Stimulated activated CD8-positive, alpha-beta memory T cell treated with anti-CD3 and anti-CD28 coated beads, Interleukin-4, amount 100 ng/mL, for 4 hours (primary cell): Measurements from ENCODE around the gene ARHGAP31.
"Not testable (repeated sequence)": the region's sequence is repeated elsewhere in the genome, so short reads cannot be mapped to it uniquely, and the experiment has no call there.

ENCODE experiments used
- DNase-seq, 2 donors: peaks; one replicate each; pipeline ENCODE4 v3.0.0-alpha.2; 2020; ENCODE audit warnings: low read depth in 2 of 2, low spot score in 1 of 2

ARHGAP31 gene

DNA sequence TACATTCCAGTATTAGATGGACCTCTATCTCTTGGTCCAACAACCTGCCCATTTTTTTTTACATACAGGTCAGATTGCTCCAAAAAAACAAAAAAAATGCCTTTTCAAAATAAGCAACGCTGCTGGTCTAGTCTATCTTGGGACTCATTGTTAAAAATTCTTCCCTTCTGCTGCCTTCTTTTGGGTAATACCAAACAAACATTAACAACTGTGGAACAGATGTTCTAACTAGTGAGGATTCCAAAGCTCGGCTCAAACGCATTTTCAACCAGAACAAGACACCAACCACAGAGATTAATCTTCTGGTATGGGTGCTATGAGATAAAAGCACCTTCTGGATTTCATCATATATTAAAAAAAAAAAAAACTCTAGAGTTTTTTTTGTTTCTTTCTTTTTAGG, 24.7 kb downstream of the ARHGAP31 start:
- DNase-seq, result no peak

DNA sequence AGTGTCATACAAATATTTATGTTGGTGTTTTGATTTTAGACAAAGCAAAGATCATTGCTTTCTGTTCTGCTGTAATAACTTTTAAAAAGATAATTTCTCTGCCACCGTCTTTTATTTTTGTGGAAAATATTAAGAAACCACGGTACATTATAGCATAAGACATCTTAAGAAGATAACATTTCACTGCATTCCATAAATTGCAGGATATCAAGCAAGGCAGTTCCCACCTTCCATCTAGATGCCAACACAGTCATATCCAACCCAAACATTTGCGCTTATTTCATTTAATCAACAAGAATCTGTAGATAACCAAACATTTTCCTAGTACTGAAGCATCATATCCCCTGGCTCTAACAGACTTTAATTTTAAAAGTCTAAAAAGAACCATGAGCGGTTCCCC, 25.1 kb downstream of the ARHGAP31 start:
- no peak for DNase-seq

DNA sequence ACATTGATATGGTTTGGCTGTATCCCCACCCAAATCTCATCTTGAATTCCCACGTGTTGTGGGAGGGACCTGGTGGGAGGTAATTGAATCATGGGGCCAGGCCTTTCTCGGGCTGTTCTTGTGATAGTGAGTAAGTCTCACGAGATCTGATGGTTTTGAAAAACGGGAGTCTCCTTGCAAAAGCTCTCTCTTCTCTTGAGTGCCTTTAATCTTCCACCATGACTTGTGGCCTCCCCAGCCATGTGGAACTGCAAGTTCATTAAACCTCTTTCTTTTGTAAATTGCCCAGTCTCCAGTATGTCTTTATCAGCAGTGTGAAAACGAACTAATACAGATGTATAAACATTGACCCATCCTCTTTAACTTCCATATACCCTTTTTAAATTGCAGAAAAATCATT, 26.6 kb downstream of the ARHGAP31 start:
- DNase-seq, result not testable (repeated sequence)

DNA sequence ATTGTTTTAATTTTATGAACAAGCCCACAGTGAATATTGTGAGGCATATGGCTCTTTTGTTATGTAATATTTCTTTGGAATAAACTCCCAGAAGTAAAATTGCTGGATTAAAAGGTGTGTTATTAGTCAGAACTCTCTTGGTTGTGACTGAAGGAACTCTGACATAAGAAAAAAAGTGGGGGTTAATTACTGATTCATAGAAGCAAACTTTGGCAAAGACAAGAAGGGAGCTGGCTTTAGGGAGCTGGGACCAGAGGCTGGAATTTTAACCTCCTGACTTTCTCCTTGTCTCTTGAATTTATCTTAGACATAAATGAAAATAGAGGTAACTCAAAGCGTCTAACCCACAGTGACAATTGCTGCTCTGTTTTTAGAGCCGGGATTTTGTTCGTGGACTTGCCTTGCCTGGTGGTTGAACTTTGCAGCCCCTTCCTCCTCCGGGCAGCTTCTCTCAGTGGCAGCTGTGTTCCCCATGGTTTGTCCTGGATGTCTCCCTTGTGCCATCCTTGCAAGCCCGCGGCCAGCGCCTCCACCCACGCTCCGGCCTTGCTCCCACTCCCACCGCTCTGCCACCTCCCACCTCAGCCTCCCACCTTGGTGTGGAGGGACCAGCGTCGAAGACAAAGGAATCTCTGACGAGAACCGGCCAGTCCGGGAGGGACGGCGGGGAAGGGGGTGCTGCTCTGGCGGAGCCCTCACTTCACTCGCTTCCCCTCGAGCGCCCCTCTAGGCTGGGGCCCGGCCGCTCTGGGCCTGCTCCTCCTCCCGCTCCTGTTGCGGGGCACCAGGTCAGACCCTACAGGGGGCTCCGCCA, 28.0 kb downstream of the ARHGAP31 start:
- no peak for DNase-seq

DNA sequence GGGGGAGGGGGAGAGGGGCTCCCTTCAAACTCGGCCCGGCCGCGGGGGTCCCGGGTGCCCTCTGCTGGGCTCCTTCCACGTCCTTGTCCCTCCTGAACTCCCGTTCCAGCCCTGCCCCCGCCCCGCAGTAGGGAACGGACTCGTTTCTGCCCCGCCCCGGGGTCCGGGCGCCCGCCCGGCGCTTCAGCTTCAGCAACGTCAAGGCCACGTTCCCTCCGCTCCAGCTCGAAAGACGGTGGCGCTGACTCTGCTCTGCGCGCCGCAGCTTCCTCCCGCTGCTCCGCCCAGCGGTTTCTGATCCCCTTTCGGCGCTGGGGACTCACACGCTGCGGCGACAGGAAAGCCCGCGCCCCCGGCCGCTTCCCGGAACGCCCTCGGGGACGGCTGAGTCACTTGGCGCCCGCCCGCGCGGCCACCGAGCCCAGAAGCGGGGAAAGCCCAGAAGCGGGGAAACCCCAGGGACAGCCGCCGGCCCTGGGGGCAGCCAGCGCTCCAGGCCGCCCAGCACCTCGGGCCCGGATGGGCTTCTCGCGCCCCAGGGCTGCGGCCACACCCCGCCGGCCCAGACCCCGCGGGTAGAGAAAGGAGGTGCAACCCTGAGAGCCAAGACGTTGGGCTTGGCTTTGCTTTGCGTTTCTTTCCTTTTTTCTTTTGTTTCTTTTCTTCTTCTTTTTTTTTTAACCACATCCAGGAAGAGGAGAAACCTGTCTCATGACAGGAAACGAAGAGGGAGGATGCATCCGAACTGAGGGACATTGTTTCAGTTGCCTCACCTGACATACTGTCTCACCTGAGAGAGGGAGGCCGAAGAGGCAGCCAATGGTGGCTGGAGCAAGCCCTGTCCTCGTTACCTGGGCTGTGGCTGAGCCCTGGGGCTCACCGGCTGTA, 28.9 kb downstream of the ARHGAP31 start:
- peak; percentile 88 to 93 for DNase-seq

DNA sequence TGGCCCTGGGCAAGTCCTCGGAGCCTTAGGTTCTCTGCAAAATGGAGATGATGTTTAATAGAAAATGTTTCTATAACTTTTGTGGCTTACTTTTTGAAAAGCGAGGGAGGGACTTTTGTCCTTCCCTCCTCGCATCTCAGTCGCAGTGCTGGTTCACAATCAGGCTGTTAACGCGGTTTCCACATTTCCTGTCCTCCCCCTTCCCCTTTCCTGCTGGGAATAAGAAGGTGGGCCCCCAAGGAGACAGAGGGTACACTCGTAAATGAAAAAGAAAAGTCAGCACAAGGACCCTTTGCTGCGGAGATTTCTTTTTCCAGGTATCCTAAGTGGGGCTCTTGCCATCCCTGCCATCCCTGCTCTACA, 29.5 kb downstream of the ARHGAP31 start:
- DNase-seq, result no peak

DNA sequence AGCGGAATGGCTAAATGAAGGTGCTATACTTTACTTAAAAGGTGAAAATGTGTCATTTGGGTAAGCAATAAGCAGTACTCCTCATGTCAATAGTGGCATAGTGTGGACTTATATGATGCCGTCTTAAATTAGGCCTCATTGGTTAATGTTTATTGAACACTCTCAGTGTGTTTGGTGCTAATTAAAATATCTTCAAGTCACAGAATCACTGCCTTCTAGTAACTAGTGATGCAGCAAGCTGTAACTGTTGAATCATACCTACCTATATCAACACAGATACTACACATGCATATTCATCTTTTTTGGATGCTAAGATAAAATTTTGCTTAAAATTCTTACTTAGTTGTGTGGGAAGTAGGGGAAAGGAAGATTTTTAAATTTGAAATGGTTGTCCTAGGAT, 30.7 kb downstream of the ARHGAP31 start:
- no peak for DNase-seq

DNA sequence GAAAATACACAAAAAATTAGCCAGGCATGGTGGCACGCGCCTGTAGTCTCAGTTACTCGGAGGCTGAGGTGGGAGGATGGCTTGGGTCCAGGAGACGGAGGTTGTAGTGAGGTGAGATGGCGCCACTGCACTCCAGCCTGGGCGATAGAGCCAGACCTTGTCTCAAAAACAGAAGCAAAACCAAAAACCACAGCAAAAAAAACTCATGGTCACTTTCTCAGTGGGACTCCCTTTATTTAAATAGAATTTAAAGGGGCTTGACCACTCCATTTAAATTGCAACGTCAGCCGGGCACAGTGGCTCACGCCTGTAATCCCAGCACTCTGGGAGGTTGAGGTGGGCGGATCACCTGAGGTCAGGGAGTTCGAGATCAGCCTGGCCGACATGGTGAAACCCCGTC, 32.8 kb downstream of the ARHGAP31 start:
- no peak for DNase-seq

DNA sequence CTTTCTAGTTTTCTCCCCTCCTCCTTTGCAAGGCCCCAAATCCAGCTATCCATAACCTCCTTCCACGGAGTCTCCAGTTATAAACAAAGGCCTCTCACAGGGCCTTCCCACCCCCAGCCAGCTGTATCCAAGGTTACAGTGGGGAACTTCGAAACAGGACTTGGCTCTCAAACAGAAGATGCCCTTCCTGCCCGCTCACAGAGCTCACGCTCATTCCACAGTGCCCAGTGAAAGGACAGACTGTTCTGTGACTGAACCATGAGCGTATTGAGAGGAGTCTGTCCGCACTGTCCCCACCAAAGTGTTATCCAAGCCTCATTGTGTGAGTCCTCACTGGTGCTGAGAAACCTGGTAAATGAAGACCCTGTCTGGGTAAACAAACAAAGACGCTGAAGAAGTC, 35.4 kb downstream of the ARHGAP31 start:
- no peak for DNase-seq

DNA sequence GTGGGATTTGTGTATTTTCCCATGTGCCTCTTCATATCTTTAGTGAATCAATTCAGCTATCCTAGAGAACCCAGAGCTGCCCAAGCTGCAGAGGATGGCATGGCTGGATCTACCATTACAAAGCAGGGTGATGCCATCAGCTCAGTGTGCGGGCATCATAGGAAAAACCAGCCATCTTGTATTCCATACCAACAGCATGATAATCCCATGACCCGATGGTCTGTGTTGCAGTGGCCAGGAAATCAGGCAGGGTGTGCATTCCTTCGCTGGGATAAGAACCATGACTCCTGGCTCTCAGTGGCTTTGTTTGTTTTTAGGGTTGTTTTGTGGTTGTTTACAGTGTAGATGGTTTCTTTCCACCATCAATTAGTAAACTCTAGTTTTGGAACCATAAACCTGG, 36.0 kb downstream of the ARHGAP31 start:
- no peak for DNase-seq

DNA sequence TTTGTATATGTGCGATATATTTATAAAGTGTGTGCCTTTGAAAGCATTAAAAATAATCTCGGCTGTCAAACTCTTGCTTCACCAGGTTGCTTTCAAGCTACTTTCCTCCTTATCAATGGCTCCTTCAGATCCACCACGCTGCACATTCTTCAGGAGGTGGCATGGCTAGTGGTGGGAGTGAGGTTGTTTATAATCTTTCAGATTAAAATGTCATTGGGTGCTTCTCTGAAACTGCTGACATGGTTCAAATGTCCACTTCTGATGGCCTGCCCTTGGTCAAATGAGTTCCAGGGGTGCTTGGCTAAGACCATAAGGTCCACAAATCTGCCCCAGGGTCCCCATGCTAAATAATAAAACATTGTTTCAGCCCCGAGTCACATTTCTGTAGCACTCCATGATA, 36.7 kb downstream of the ARHGAP31 start:
- no peak for DNase-seq

DNA sequence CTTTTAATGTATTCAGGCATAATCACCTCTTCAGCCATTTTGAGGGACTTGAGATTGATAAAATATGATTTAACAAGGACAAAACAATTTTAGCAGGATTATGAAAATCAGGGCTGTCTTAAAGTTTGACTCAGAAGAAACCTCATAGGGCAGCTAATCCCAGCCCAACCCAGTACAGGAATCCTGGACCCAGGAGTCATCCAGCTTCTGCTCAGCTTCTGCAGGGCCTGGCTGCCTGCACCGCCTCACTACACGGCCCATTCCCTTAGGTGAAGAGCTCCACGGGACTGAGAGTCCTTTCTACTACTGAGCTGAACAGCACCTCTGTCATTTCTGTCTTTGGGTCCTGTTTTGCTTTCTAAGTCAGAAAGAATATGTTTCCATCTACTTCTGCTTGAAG, 37.5 kb downstream of the ARHGAP31 start:
- no peak for DNase-seq

DNA sequence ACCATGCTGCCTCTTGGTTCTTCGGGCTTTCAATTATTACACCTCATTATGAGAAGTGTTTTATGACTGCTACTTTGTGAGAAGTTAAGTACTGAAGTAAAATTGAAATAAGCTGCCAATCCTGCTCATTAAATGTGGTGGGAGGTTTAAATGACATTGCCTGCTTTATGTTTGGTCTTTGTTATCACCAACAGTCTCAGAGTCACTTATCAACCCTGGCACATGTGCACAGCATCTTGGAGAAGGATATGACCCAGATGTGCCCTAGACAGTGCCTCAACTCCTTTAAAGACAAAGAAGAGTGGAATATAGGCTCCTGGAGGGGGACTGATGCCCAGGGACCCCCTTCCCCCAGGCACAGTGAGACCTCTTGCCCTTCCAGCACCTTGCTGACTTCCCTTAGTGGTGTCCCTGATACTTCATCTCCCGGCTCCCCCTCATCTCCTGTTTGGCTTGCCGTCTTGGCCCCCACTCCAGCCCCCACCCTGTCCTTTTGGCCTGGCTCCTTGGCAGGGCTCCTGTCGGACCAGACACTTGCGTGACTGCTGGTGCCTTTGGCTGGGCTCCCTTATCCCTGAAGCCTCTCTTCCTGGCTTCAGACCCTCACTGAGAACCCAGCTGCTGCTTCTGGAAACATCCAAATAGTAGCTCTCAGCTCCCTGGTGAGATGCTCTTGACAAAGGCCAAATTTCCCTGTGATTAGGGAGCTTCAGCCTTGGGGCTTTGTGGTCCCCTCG, 39.8 kb downstream of the ARHGAP31 start:
- DNase-seq, result no peak

DNA sequence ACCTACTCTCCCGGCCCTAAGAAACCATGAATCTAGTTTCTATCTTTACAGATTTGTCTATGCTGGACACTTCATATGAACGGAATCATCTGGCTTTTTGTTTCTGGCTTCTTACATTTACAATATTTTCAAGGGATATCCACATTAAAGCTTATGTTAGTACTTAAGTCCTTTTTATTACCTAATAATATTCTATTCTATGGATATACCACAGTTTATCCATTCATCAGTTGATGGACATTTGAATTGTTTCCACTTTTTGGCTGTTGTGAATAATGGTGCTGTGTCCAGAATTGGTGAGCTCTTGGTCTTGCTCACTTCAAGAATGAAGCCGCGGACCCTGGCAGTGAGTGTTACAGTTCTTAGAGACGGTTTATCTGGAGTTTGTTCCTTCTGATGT, 42.6 kb downstream of the ARHGAP31 start:
- DNase-seq, result no peak

DNA sequence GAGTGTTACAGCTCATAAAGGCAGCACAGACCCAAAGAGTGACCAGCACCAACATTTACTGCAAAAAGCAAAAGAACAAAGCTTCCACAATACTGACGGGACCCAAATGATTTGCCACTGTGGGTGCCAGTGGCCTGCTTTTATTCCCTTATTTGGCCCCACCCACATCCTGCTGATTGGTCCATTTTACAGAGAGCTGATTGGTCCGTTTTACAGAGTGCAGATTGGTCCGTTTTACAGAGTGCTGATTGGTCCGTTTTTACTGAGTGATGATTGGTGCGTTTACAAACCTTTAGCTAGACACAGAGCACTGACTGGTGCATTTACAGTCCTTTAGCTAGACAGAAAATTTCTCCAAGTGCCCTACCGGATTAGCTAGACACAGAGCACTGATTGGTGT, 43.2 kb downstream of the ARHGAP31 start:
- not testable (repeated sequence) for DNase-seq

DNA sequence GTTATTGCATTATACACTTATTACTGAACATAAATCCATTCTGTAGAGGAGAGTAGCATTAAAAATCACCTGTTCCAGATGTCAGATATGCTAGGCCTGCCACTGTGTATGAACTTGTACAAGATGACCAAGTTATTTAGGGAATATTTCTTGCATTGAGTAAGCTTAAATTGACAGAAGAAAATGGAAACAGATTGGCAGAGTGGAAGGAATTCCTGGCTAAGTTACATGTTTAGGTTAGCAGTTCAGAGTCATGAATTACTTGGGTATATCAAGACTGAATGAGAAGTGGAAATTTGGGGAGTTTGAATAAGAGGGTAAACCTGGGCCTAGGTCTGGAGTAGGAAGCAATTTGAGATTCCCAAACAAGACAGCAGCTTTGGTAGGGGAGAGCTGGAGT, 44.6 kb downstream of the ARHGAP31 start:
- no peak for DNase-seq

DNA sequence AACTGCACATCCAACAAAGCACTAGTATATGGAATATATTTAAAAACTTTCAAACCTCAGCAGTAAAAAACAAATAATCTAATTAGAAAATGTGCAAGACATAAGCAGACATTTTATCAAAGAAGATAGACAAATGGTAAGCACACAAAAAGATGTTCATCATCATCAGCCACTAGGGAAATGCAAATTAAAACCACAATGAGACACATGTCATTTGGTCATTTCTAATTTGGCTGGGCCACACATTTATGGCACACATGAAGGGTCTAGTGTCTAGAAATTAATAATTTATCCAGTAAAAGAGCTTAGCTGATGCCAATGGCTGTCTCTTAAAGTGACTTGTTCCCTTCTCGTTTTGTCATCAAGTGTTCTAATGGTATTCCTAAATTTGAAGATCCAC, 45.8 kb downstream of the ARHGAP31 start:
- DNase-seq, result no peak

DNA sequence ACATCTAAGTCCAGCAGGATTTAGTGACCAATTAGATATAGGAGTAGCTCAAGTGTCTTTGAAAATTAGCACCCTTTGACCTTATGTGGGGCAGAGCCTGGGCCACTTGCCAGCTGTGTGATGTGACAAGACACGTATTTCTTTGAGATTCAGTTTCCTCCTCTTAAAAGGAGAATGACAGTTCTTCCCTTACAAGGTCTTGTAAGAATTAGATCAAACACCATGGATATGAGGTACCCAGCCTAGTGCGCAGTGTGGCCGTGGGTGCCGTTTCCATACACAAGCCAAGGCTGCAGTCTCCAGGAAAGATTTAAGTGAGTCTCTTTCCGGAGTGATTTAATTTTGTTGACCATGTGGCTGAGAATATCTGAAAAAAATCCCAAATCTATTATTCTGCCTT, 46.3 kb downstream of the ARHGAP31 start:
- DNase-seq, result no peak

DNA sequence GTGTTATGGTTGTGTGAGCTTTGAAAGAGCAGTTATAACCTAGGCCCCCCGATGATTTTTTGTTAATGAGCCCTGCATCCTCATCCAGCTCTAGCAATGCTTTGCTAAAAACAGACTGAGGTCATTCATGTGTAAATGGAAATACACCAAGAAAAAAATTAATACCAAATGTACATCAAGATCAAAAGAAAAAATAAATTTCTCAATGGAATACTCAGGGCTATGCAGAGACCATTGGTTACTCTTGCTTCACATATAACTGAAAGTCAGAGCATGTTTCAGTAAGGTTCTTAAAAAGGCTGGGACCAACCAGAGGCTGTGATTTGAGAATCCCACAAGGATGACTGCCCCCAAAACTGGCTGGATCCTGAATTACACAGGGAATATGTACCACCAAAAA, 48.0 kb downstream of the ARHGAP31 start:
- DNase-seq, result no peak

DNA sequence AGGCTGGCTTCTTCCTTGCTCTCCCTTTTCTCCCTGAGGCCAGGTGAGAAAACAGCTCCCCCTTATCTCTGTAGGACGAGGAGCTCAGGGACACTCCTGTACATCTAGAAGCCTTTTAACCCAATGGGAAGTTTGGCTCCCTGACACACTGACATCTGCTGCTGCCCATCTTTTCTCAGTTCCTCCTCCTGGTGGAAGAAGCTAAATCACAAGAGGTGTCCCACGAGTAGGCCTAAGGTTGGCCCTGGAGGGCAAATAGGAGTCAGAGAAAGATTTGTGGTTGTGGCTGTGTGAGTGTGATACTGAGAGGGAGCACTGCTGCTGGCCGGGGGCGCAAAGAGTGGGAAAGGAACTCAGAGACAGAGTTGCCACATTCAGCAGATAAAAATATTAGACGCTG, 49.5 kb downstream of the ARHGAP31 start:
- DNase-seq, result no peak

DNA sequence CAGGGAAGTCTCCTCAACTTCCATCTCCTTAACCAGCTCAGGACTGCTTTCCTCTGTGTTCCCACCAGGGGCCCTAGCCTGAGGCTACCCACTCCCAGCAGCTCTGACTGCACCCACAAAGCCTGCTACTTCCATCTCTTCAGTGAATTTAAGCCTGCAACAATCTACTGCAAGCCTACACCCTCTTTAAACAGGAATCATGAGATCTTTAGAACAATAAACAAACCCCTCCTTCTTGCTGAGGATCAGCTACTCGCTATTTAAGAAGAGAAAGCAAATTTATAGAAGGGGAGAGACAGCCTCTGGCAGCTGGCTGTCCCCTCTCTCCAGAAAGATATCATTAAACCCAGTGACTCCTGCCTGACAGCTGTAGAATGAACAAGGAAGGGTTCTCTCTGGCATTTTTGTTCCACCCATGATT, 51.9 kb downstream of the ARHGAP31 start:
- DNase-seq, result no peak

DNA sequence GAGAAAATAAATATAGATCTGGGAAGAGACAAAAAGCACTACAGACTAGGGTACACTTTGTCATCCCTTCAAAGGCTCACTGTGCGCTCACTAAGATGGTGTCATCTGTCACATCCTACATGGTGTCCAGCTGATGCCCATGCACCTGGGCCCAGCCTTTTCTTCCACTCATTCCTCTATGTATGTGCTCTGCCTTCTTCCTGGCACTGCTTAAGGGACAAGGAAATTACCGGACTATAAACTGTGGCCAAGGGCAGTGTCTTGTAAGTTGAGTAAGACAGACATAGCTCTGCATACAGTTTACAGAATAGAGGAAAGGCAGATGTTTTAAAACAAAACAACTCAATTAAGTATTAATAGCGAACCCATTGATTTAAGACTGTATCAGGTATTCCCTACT, 52.9 kb downstream of the ARHGAP31 start:
- no peak for DNase-seq
